WTC11 (cell line): Measurements from ENCODE around the gene KIFC1. TPM values are rescaled to one million over a fixed set of nuclear protein-coding genes. Genes with fewer than 3 reads are reported as not detected.

Experiments
- ATAC-seq: fragments of 200-7000 bp; cut with Tn5 transposase; 2 replicates; pipeline ENCODE4 v1.10.0; 2021; ENCODE audit warnings: mild to moderate bottlenecking, moderate library complexity
- CTCF ChIA-PET: fragments of 300-600 bp; sonication (Branson Sonifier 250); formaldehyde crosslinking; loops from one replicate; lab custom pipeline; 2021; ENCODE audit warnings: antibody characterized with exemption; lab: Charles Lee
- POLR2A ChIA-PET: fragments of 350-600 bp; sonication (Branson Sonifier 250); formaldehyde crosslinking; loops from one replicate; lab custom pipeline; 2021; ENCODE audit warnings: antibody characterized with exemption; lab: Charles Lee
- DNase-seq: peaks from one replicate; pipeline ENCODE4 v3.0.0; 2021; ENCODE audit warnings: low spot score
- H3K27ac Mint-ChIP-seq: 2 replicates; pipeline ENCODE4 v1.8.0; 2021; ENCODE audit warnings: mixed read lengths
- H3K27me3 Mint-ChIP-seq: 2 replicates; pipeline ENCODE4 v1.8.0; 2021; ENCODE audit warnings: low read depth, mild to moderate bottlenecking, moderate library complexity, mixed read lengths
- H3K36me3 Mint-ChIP-seq: 2 replicates; pipeline ENCODE4 v1.8.0; 2021; ENCODE audit warnings: mixed read lengths
- H3K4me1 Mint-ChIP-seq: 2 replicates; pipeline ENCODE4 v1.8.0; 2022; ENCODE audit warnings: mixed read lengths
- H3K4me3 Mint-ChIP-seq: 2 replicates; pipeline ENCODE4 v1.8.0; 2021; ENCODE audit warnings: mild to moderate bottlenecking, moderate library complexity, mixed read lengths
- H3K9me3 Mint-ChIP-seq: 2 replicates; pipeline ENCODE4 v1.8.0; 2021; ENCODE audit warnings: mixed read lengths
- AFF4 ChIP-seq: sonication (generic); formaldehyde crosslinking; IDR thresholded peaks from 2 replicates; pipeline ENCODE4 v1.8.1; 2023; ENCODE audit warnings: mild to moderate bottlenecking, missing genetic modification reagents, borderline replicate concordance
- AR ChIP-seq: fragments of 250-450 bp; sonication (Bioruptor Pico); IDR thresholded peaks from 2 replicates; pipeline ENCODE4 v1.9.0; 2021; ENCODE audit warnings: mild to moderate bottlenecking
- CBFB ChIP-seq: sonication (generic); formaldehyde crosslinking; IDR thresholded peaks from 2 replicates; pipeline ENCODE4 v1.8.1; 2022; ENCODE audit warnings: mild to moderate bottlenecking, low read depth, missing genetic modification reagents
- CDX4 ChIP-seq: fragments of 250-450 bp; sonication (Bioruptor Pico); IDR thresholded peaks from 2 replicates; pipeline ENCODE4 v1.9.0; 2021; ENCODE audit warnings: moderate library complexity, mild to moderate bottlenecking, inconsistent platforms, borderline replicate concordance
- E2F4 ChIP-seq: sonication (generic); formaldehyde crosslinking; IDR thresholded peaks from 2 replicates; pipeline ENCODE4 v1.8.1; 2022; ENCODE audit warnings: low read depth, mild to moderate bottlenecking, moderate library complexity, missing genetic modification reagents, borderline replicate concordance
- E2F5 ChIP-seq: sonication (generic); formaldehyde crosslinking; IDR thresholded peaks from 2 replicates; pipeline ENCODE4 v1.8.1; 2022; ENCODE audit warnings: mild to moderate bottlenecking, moderate library complexity, missing genetic modification reagents
- FOXJ3 ChIP-seq: sonication (generic); formaldehyde crosslinking; IDR thresholded peaks from 2 replicates; pipeline ENCODE4 v1.9.0; 2021; ENCODE audit warnings: missing genetic modification reagents, mild to moderate bottlenecking, borderline replicate concordance
- GABPB1 ChIP-seq: sonication (generic); formaldehyde crosslinking; IDR thresholded peaks from 2 replicates; pipeline ENCODE4 v1.8.1; 2023; ENCODE audit warnings: mild to moderate bottlenecking, missing genetic modification reagents
- HMGA2 ChIP-seq: fragments of 250-450 bp; sonication (Bioruptor Pico); IDR thresholded peaks from 2 replicates; pipeline ENCODE4 v1.4.0; 2021; ENCODE audit warnings: mild to moderate bottlenecking, moderate library complexity
- HMGXB4 ChIP-seq: sonication (generic); formaldehyde crosslinking; IDR thresholded peaks from 2 replicates; pipeline ENCODE4 v1.8.1; 2023; ENCODE audit warnings: mild to moderate bottlenecking, moderate library complexity, missing genetic modification reagents
- MYBL2 ChIP-seq: sonication (generic); formaldehyde crosslinking; IDR thresholded peaks from 2 replicates; pipeline ENCODE4 v1.8.1; 2023; ENCODE audit warnings: mild to moderate bottlenecking, moderate library complexity, missing genetic modification reagents
- NFYB ChIP-seq: sonication (generic); formaldehyde crosslinking; conservative IDR thresholded peaks from 2 replicates; pipeline ENCODE4 v1.8.0; 2022; ENCODE audit warnings: low read depth, missing genetic modification reagents
- OVOL2 ChIP-seq: fragments of 250-450 bp; sonication (Bioruptor Pico); IDR thresholded peaks from 2 replicates; pipeline ENCODE4 v1.9.0; 2021; ENCODE audit warnings: mild to moderate bottlenecking, borderline replicate concordance
- RORB ChIP-seq: fragments of 250-450 bp; sonication (Bioruptor Pico); IDR thresholded peaks from 2 replicates; pipeline ENCODE4 v1.9.0; 2021; ENCODE audit warnings: mild to moderate bottlenecking
- ZBTB21 ChIP-seq: sonication (generic); formaldehyde crosslinking; IDR thresholded peaks from 2 replicates; pipeline ENCODE4 v1.8.1; 2023; ENCODE audit warnings: mild to moderate bottlenecking, missing genetic modification reagents, borderline replicate concordance
- ZNF396 ChIP-seq: fragments of 250-450 bp; sonication (Bioruptor Pico); IDR thresholded peaks from 2 replicates; pipeline ENCODE4 v1.8.0; 2021; ENCODE audit warnings: mild to moderate bottlenecking, moderate library complexity, borderline replicate concordance
- ZNF425 ChIP-seq: fragments of 250-450 bp; sonication (Bioruptor Pico); conservative IDR thresholded peaks from 2 replicates; pipeline ENCODE4 v1.9.0; 2021; ENCODE audit warnings: mild to moderate bottlenecking
- total RNA-seq: library from RNA; stranded (reverse); gene quantifications from 3 replicates; pipeline ENCODE4 v1.2.3, GENCODE V29; 2021

KIFC1 gene
- total RNA-seq, 1 experiment from 2014 or later = 97.3 TPM

- TF ChIP-seq HMGA2 (no peak), NFYB (CRISPR knock-in tag) (no peak), E2F4 (CRISPR knock-in tag) (no peak), GABPB1 (CRISPR knock-in tag) (no peak)
Measured at GRCh38 chr6:33439956-33440648, 48.5 kb downstream of the KIFC1 start (continued).

GRCh38 chr6:33440649-33441309 lies 49.2 kb downstream of the KIFC1 start:
- peaks cover 78% of the 10 kb centered on the region for H3K36me3 Mint-ChIP-seq
- H3K4me3 Mint-ChIP-seq = no peak overlapping the region
- TF ChIP-seq RORB (CRISPR knock-in tag) (no peak), ZBTB21 (CRISPR knock-in tag) (no peak), ZNF425 (CRISPR knock-in tag) (no peak), FOXJ3 (CRISPR knock-in tag) (no peak), OVOL2 (no peak), AFF4 (CRISPR knock-in tag) (no peak)
- no peak for DNase-seq
- H3K27ac Mint-ChIP-seq = no peak overlapping the region
- CTCF ChIA-PET = interaction anchor here (1.3 to 1.8 kb wide), 4 partner anchors 10 to 15 kb away, joined by 3 to 10 read pairs (median 6); partner anchors contain the start of gene ZBTB9
- POLR2A ChIA-PET = interaction anchor here (0.9 to 2.0 kb wide), 3 partner anchors 9 to 13 kb away, joined by 3 to 5 read pairs (median 4); partner anchors contain the start of gene ZBTB9
- H3K4me1 Mint-ChIP-seq = no peaks in the 10 kb centered on the region
- no peaks in the 10 kb centered on the region for H3K9me3 Mint-ChIP-seq
- ATAC-seq = no peak
- H3K27me3 Mint-ChIP-seq = no peaks in the 10 kb centered on the region

GRCh38 chr6:33441457-33441856 lies 49.8 kb downstream of the KIFC1 start:
- POLR2A ChIA-PET = interaction anchor here (1.0 to 2.0 kb wide), 2 partner anchors 11 to 13 kb away, joined by 3 to 5 read pairs; partner anchors contain the start of gene ZBTB9
- Mint-ChIP-seq H3K27ac (no peak overlapping the region), H3K4me3 (no peak overlapping the region), H3K27me3 (no peaks in the 10 kb centered on the region), H3K36me3 (peaks cover 78% of the 10 kb centered on the region), H3K9me3 (no peaks in the 10 kb centered on the region), H3K4me1 (no peaks in the 10 kb centered on the region)
- no peak for ATAC-seq
- CTCF ChIA-PET = interaction anchor here (1.3 kb wide), 1 partner anchor 9 kb away, joined by 3 read pairs; no protein-coding TSS in a partner anchor
- DNase-seq = no peak
- TF ChIP-seq E2F5 (no peak), HMGXB4 (no peak), CBFB (CRISPR knock-in tag) (no peak), CDX4 (CRISPR knock-in tag) (no peak), HMGA2 (no peak), AR (CRISPR knock-in tag) (no peak), MYBL2 (CRISPR knock-in tag) (no peak), ZNF396 (CRISPR knock-in tag) (no peak)
